ENCODE data around the gene CLDN7.
"Not testable (repeated sequence)": the region's sequence is repeated elsewhere in the genome, so short reads cannot be mapped to it uniquely, and the experiment has no call there.

The CLDN7 gene

DNA sequence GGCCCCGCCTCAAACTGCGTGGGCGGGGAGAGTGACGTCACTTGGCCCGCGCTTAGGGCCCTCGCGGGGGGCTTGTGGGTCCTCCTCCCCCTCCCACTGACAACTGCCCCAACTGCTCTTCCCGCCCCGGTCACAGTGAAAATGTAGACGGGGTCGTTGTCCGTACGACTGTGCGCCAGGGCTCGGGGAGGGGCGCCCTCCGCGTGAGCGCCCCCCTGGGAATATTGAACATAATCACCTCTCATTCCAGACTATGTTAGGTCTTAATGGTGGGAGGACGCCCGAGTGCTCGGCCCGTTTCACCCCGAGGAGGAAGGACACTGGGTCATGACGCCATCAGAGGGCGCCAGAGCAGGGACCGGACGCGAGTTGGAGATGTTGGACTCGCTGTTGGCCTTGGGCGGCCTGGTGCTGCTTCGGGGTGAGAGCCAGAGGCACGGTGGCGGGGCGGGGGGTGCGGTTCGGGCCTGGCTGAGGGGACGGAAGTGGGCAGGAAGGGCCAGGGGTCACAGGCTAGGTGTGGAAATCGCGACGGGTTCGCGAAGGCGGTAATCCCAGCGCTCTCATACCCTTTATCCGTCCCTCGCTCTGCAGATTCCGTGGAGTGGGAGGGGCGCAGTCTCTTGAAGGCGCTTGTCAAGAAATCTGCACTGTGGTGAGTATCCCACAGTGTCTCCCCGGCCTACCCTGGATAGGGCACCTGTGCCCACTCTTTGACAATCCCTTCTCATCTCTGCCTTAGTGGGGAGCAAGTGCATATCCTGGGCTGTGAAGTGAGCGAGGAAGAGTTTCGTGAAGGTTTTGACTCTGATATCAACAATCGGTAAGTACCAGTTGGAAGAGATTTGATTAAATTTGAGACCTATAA is 9.9 kb downstream of the CLDN7 start, which contains the start of gene ELP5:
ELP5 (plus strand) TSS at position 40 of the 868 bp plus-strand sequence; CDS start at position 376, 336 bp downstream.
- DNase-seq = peak; percentile 85

DNA sequence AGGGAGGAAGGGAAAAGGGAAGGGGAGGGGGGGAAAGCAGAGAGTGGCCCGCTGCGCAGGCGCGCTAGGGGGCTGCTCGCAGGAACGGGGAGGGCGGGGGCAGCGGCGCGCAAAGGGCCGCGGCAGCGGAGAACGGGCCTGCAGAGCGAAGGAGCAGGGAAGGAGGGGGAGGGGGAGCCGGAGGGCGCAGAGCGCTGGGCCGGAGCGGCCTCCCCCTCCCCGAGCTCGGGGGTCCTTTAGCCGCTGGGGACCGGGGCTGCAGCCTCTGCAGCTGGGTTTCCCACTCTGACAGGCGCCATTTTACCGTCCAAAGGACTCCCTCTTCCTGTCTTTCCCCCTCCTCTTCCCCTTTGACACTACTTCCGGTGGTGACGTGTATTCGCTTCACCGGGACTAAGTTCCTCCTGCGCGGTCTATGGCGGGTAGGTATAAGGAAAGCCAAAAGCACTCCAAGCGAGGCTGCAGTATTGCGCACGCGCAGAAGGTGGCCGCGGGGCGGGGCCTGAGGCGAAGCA is 10.6 kb downstream of the CLDN7 start, which contains the start of gene CTDNEP1:
CTDNEP1 (minus strand) TSS at position 74 of the 515 bp plus-strand sequence. CDS start 438 bp downstream, outside the sequence.
- peak; percentile 99 for DNase-seq

DNA sequence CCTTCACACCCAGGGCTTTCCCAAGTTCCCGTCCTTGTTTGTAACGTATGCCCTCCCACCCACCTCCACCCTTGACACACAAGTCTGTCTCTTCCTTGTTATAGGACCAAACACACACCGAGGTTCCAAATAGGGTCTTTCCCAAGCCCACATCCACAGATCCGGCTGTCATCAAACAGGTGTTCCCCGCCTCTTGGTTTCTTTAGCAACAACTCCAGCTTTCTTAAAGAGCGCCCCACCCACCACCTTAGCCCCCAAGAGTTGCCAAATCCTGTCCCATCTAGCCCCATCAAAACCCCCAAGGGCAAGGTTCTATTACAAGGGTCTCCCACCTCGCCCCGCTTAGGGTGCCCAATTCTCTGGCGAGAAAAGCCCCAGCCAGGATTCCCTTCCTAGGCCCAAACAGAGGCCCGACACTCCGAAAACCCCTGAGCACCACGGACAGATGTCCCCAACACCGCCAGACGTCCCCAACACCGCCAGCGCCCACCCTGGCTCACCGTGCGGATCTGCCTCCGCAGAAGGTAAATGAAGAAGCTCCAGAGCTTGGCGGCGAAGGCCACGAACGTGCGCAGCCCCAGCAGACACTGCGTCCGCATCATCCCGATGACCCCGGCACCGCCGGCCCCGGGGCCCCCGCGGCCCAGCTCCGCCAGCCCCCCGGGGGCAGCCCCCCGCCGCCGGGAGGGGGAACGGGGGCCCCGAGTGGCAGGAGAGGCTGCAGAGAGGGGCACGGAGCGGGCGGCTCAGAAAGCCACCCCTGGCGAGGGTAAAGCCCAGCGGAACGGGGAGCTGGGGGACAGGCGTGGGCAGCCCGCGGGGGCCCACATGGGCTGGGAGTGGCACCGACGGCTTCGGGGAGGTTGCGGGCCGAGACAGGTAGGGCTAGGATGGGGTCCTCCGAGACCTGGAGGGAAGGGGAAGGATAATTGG is 11.3 kb downstream of the CLDN7 start:
- DNase-seq = peak; percentile 29

DNA sequence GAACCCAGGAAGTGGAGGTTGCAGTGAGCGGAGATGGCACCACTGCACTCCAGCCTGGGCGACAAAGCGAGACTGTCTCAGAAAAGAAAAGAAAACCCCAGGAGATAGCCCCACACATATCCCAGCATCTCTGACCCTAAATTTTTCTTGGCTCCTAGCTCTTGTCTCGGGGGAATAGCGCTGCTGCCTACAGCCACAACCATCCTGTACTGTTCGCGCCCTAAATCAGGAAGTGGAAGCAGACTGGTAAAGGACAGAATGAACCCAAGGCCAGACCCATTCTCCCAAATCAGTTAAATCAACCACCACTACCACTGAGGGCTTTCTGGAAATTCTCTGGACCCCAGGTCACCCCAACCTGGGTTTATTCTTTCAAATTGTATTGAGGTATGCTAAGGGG is 12.4 kb downstream of the CLDN7 start:
- no peak for DNase-seq

DNA sequence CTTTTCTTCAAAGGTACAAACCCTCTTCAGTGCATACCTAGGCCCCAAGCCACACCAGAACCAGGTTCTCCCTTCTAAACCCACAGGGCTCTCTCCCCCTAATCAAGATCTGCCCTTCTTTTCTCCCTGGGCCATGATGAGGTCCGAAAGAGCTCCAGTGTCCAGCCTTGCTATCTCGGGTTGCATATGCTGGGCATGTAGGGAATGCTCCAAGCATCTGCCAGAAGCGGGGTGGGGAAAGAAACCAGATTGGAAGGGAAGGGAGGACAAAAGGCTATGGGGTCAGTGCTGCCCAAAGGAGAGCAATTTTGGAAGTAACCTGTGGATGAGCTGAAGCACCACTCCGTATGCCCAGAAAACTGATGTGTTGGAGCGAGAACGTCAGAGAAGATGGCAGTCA is 13.1 kb downstream of the CLDN7 start:
- DNase-seq = no peak

DNA sequence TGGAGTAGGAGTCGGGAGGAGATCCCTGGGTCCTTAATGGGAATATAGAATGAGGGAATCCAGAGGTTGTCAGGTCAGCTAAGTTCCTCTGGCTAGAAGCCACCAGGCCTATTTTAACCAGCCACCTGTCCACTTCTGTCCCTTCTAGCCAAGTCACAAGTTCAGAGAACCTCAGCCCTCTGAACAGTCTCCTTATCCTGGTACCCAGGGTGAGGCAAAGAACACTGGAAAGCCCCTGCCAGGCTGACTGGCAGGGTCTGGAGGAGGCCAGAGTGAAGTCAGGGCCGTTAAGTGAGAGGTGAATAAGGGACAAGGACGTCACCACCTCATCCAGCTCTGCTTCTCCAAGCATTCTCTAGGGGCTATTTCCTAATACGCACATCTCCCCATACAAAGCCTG is 13.5 kb downstream of the CLDN7 start:
- no peak for DNase-seq

DNA sequence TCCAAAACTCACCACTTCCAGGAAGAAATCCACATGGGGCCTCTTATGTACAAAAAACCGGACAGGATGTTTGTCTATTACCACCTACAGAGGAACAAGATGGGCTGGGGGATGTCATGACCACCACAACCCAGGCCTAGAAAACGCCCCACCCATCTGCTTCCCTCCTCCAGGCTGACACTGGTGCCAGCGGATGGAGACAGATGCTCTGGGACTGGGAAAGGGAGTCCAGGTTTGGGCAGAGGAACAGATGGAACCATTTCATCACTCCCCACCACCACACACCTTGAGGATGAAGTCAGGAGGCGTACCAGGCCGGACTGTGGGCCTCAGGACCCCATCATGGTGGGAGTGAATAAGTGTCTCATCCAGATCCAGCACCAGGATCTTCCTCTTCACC is 15.5 kb downstream of the CLDN7 start:
- DNase-seq = no peak

DNA sequence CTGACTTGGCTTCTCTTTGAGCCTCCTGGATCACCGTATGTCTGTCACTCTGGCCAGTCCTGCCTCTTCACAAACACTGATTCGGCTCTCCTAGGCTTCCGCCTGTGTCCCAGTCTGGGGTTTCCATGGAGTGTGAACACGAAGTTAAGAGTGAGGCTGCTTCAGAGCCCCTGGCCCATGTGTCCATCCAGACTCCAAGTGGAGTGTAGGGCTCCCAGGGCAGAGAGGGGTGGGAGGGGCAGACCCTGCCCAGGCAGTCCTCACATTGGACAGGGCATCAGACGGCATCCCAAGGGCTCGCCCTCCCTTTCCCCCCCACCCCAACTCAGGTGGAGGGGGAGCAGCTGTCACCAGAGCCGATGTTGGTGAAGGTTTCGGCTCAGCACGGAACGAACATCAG is 18.4 kb downstream of the CLDN7 start:
- not testable (repeated sequence) for DNase-seq

DNA sequence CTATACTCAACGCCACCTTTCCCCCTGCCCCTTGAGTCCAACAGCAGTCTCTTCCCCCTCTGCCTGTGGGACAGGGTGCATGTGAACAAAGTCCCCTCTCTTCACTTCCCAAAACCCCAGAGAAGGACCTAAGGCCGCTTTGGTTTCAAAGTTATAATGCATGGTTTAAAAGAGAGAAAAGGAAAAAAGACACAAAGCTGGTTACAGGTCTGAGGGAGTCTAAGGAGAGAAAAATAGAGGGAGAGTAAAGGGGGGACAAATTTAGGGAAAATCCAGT is 18.9 kb downstream of the CLDN7 start:
- no peak for DNase-seq

DNA sequence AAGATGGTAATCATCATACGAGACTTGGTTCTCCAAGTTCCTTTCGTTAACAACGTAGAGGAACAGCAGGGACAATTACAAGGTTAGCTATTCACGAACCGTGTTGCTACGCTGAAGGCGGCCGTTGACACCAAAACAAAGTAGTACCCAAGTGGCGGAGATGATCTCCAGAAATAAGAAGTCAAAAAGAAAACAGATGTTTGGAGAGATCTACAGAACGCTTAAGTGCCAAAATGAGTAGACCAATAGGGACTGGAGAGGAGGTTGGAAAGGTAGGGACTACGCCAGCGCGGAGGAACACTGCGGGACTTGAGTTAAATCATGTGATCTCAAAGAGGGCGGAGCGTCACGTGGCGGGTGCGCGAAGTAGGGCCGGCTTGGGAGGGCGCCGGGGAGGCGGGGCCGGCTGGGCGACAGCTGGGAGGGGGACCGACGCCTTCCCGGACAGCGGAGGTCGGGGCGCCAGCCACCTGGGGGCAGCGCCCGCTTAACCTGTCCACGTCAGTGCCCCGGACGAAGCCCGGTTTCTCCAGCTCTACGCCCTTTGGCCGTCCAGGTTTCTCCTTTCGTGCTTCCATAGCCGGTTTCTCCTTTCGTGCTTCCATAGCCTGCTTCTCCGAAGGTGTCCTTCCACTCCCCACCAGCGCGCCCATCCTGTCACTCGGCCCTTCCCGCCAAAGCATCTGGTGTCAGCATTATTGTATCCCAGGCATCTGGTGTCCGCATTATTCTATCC is 19.4 kb downstream of the CLDN7 start:
- DNase-seq = peak; percentile 92

DNA sequence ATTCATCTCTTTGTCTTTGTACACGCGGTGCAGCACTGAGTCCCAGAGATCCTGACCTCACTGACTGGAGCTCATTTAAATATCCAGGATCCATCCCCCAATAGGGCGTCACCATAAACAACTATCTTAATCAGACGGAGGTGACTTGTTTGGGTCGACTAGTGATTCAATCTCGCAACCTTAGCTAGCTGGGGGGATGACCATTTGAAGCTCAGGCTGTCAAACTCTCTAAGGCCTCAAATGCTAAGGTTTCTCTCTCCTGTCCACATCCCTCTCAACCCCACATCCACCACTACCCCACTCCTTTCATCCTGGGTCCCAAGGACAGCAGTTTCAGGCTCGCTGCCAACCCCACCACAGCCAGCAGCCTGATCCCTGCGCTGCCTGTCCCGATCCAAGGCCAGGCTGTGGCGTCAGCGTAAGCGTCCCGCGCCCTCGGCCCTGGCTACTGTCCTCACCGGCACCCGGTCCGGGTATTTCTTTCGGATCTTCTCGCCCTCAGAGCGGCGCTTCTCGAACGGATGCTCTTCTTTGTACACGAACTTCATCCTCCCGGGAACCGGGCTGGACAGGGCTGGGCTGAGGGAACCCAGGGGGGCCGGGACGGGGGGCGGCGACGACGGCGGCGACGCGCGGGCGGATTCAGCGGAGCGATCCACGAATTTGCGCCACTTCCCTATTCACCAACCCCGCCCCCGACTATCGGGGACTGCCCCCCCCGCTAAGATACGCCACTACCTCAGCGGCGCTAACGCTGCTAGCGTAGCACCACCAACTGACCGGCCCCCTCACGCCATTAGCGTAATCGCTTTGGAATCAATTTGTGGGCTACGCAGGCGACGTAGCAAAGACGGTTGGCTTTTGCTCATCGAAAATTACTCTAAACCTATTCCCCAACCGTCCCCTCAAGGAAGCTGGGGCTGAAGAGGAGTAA is 20.2 kb downstream of the CLDN7 start, which contains the start of gene GABARAP:
GABARAP (minus strand) TSS at position 667 of the 934 bp plus-strand sequence; CDS start at position 548, 119 bp downstream.
- peak; percentile 85 for DNase-seq

DNA sequence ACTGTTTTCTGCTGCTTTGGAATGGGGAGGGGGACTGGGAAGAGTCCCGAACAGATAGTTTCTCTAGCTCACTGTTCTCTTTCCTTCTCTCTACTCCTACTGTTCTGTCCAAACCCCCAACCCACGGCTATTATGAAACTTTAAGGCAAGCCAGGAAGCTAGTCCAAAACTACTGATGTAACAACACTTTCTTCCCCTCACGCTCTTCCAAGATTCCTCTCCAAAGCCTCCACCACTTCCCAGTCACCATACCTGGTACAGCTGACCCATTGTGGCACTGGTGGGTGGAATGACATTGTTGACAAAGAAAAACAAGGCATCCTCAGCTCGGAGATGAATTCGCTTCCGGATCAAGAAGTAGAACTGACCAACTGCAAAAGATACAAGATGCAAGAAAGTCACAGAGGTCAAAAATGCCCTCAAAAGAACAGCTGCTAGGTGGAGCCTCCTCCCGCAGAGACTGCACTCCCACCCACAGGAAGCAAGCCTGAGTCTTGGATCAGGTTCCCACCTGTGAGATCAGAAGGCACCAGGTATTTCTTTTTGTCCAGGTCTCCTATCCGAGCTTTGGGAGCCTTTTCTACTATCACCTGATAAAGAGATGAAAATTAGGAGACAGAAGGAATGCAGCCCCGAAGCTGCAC is 21.1 kb downstream of the CLDN7 start:
- no peak for DNase-seq

DNA sequence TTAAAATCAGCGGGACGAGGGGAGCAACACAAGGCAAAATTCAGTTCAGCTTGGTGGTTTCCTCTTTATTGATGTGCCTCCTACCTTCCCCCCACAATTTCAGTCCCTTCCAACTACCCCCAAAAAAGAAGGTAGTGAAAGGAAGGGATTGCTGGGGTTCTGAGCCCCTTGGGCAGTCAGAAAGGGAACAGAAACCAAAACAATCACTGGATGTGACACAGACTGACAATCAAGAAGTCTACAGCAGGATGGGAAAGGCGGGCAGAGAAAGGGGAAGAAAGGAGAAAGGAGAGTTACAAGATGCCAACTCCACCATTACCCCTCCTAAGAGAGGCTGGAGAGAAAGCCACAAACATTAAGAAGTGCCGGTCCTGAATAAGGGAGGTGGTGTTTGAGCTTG is 21.9 kb downstream of the CLDN7 start:
- no peak for DNase-seq

DNA sequence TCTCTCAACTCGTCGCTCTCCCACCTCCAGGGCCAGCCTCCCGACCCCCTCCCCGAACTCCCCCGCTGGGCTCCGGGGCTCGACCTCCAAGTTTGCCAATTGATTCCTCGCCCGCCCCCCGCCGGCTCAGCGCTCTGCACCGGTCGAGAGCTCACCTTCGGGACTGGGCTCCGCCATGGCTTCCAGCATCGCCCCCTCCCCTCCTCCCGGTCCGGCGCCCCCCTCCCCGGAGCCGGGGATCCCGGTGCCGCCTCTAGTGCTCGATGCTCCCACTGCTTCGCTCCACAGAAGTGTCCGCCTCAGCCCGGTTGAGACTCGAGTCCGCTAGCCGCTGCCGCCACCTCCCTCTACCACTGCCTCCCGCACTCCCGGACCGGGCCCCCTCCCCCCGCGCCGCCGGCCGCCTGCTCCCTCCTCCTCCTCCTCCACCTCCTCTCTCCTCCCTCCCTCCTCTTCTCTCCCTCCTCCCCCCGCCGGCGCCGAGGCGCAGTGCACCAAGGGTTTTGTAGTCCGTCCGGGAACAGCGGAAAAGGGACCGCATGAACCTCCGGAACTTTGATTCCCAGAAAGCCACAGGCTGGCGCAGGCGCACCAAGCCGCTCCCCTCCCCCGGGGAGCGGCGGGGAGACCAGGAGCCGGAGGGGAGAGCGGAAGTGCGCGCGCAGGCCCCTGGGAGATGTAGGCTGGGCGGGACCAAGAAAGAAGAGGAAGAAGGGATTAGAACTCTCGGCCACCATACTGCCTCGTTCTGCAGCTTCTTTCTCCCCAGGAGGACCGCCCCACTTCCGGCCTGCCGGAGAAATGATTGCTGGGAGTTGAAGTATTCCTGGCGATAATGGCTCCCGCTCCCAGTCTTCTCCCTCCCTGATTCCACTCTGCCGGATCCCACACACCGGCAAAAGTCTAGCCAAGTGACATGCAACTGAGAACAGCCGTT is 22.9 kb downstream of the CLDN7 start, which contains the start of gene PHF23:
PHF23 (minus strand) TSS at position 367 of the 937 bp plus-strand sequence; CDS start at position 189, 178 bp downstream.
- DNase-seq = peak; percentile 97

DNA sequence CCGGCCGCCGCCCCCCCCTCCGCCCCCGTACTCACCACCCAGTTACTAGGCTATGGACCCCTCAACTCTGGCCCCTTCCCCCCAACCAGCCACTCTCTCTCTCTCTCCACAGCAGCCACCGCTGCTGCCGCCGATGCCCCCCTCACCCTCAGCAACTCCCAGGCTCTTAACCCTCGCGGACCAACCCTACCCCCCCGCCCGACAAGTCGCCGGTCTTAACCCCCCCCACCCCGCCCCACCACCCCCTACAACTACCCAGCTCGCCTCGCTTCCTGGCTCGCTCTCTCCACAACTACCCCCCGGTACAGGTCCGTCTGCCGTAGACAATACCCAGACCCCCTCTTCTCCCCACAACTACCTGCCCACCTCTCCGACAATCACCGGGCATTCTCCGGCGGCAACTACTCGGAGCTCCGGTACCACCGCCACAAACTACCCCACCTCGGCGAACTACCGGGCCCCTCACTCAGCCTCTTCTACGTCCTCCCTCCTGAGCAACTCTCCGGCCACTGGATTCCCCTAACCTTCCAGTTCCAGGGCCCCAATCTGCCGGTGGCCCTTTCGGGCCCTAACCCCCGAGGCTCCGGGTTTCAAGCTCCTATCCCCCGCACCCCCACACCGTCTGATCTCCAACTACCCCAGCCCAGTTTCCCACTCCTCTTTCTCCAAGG is 23.7 kb downstream of the CLDN7 start:
- DNase-seq = peak; percentile 30

DNA sequence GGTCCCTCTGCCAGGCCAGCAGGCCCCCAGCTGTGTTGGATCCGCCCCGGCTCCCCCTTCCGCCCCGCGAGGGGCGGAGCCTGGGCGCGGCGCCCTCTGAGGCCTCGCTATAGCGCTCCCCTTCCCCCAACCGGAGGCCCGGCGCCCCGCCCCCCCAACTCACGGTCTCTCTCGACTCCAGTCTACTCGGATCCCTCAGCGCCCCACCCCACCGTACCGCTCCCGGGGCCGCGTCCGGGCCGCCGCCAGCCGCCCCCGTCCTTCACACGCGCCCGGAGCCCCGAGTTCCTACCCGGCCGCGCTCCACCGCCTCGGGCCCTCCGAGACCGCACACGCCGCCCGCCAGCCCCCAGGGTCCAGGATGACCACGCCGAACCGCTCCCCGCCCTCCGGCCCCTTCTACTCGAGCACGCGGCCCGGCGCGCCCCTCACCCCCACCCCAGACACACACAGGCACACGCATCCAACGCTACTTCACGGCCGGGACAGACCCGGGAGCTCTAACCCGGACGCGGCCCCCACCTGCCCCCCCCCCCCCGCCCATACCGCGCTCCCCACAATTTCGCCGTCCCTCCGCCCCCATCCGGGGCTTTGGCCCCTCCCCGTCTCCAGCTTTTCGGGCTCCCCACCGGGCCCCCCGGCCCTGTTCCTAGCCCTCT is 24.4 kb downstream of the CLDN7 start:
- DNase-seq = peak; percentile 66

DNA sequence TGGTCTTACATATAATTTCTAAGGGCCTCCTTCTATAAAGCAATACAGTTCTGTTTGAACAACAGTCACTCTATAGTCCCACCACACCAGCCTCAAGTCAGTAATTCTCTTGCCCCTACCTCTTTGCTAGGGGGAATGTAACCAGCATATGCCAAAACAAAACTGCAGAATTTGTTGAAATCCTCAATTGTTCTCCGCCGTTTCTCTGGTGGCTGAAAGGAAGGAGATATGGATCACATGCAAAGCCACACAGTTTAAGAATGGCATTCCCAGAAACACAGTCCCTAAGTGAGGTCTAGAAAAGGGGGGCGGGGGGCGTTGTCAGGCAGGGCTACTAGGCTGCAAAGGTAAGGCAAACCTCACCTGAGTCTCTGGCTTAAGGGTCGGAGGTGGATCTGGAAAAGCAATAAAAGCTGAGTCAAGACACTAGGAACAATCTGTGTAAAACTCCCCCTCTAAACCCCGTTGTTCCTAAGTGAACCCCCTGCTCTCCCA is 25.0 kb downstream of the CLDN7 start:
- no peak for DNase-seq

DNA sequence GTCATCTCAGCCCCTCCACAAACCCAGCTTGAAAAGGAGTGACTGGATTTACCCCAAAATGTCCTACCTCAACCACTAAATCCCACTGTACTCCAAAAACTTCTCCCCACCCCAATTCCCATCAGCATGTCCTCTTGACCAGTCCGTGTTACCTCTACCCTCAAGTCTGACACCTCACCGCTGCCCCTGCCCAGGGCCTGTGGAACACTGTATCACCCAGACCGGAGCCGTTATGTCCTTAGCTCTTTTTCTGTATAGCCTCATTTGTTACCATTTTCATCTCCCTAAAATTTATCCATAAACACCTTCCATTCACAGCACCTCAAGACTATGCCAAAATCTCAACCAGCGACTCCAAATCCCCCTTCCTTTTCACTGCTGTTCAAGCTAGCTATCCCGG is 25.5 kb downstream of the CLDN7 start:
- DNase-seq = no peak

Data from central memory CD4-positive, alpha-beta T cell (primary cell).